NOMO-1 (cell line): ENCODE results near the gene SDK2.
"Not testable (repeated sequence)": the region's sequence is repeated elsewhere in the genome, so short reads cannot be mapped to it uniquely, and the experiment has no call there.

ENCODE experiments used
- DNase-seq, 2 experiments: peaks; one replicate each; lab custom pipeline; 2025; ENCODE audit not compliant: unreplicated experiment in 2 of 2; lab: John Stamatoyannopoulos, UW

The SDK2 gene

GRCh38 chr17:73492821-73493814, 151.1 kb downstream of the SDK2 start:
- DNase-seq: no peak

DNA sequence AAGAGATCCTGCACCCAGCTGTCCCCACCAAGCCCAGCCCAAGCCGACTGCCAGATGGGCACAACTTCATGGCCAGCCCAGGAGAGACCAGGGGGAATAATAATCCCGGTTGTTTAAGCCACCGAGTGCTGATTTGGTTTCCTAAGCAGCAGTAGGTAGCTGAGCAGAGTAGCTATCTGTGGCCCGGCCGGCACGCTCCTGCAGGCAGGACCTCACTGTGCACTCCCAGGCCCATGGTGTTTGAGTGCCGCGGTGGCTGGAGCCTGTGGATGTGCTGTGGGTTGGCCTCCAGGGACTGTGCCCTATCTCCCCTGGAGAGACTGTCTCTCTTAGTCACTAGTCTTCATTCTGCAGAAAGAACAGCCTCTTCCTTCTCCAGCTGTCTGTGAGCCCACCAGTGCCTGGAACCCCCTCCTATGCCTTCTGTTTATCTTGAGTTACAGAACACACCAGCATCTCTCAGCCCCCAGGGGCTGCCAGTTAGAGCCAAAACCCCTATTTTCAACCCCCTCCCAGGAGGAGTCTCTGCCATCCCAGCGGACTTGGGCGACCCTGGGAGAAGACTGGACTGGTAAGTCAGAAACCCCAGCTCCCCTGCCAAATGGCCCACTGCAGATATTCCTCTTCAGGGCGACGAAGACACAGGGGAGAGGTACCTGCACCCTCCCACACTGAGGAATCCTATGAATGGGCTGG, 152.0 kb downstream of the SDK2 start:
- no peak for DNase-seq

DNA sequence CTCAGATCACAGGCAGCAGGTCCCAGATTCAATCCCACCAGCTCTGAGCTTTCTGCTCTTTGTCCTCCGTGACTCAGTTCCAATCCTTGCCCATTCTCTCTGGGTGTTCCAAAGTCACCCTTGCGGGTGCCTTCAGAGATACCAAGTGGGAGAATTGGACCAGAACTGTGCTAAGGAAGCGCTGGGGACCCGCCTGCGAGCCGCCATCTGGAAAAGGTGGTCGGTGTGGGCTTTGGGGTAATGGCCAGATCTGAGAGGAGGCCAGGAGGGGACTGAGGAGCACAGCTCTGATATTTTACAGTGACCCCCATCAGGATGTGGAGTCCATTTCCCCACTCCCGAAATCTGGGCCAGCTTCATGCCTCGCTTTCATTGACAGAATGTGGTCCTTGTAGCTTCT, 152.6 kb downstream of the SDK2 start:
- DNase-seq: no peak

GRCh38 chr17:73490851-73491250, 153.4 kb downstream of the SDK2 start:
- DNase-seq: no peak

- no peak for DNase-seq
Observed at GRCh38 chr17:73489991-73490390, 154.3 kb downstream of the SDK2 start.

DNA sequence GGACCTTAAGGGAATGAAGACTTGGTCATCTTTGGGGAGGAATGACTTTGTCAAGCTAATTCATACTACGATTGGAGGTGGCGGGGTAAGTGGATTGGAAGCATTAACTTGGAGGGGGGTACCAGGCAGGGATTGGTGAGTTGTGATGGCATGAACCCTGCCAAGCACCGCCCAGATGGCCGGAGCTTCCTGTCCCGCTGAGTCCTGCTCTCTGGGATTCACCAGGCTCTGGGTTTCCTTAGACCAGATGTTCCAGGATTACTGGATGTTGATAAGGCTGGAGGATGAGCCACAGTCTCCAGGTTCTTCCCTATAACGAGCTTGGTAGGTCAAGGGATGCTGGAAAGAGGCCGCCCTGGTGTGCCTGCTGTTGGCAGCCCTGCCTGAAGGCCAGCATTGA, 154.9 kb downstream of the SDK2 start:
- DNase-seq: no peak

GRCh38 chr17:73485130-73485529, 159.1 kb downstream of the SDK2 start:
- DNase-seq: no peak

GRCh38 chr17:73482894-73483293, 161.4 kb downstream of the SDK2 start:
- no peak for DNase-seq

- DNase-seq: peak; percentile 36 to 47
Observed at GRCh38 chr17:73482251-73482716, 162.0 kb downstream of the SDK2 start.

GRCh38 chr17:73481676-73482075, 162.6 kb downstream of the SDK2 start:
- DNase-seq: no peak

GRCh38 chr17:73480740-73481139, 163.5 kb downstream of the SDK2 start:
- DNase-seq: no peak

GRCh38 chr17:73478768-73479424, 165.3 kb downstream of the SDK2 start:
- DNase-seq: no peak

- DNase-seq: no peak
Observed at GRCh38 chr17:73478334-73478733, 165.9 kb downstream of the SDK2 start.

GRCh38 chr17:73476890-73477350, 167.3 kb downstream of the SDK2 start:
- DNase-seq: no peak

DNA sequence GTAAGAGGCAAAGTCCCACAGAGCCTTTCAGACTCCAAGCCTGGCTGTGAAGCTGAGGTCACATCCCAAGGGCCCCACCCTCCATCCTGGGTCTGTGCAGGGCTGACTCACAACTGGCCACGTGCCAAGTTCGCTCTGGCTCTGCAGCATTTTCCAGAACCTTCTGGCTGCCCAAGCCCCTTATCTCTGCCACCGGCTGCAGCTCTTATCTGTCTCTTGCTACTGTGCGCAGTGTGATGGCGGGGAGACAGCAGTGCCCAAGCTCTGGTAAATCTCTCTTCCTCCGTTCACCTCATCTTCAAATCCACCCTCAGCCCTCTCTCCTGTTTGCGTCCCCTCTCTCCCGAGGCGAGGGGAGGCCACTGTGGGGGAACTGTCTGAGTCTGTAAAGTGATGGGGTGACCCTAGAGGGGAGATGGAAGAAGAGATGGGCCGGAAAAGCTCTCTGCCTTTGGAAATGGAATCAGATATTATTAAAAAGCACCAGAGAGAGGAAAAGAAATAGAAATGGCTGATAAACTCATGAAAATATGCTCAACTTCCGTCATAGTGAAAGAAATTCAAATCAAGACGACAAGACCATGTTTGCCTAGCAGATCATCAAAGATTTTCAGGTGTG, 169.8 kb downstream of the SDK2 start:
- DNase-seq: no peak

- DNase-seq: not testable (repeated sequence)
Observed at GRCh38 chr17:73472715-73473114, 171.5 kb downstream of the SDK2 start.

DNA sequence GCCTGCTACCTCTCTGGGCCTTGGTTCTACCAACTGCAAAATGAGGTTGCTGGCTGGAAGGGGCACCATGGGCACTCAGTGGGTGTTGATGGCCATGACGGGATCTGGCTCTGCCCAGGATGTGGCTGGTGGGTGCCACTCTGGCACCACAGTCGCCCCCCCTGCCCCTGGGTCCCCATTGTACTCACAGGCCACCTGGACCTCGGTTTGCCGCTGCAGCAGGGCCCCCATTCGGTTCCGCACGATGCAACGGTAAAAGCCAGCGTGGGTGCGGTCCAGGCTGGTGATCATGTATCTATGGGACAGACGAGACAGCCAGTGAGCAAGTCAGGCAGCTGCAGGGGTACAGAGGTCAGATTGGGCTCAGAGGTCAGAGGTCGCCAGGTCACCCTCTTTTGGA, 172.3 kb downstream of the SDK2 start:
- no peak for DNase-seq

GRCh38 chr17:73470316-73470826, 173.9 kb downstream of the SDK2 start:
- DNase-seq: no peak

DNA sequence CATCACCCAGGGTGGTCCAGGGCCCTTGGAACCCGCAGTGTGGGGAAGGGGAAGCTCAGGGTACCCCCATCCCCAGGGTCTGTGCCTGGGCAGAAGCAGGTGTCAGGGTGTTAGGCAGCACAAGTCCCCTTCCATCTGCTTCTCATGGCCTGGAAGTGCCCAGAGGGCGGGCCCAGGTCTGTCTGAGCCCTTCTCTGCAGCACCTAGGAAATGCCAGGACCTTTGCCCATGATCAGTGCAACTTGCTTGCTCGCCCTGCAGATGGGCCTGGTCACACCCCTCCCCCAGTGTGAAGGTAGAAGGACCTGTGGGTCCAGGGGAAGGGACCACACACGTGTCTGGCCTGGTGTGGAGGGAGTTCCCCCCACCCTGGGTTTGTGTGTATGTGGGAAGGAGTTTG, 174.9 kb downstream of the SDK2 start:
- DNase-seq: no peak

GRCh38 chr17:73468221-73468620, 176.0 kb downstream of the SDK2 start:
- no peak for DNase-seq
